GM11168 (cell line): ENCODE measurements around the gene COCH.
"Not testable (repeated sequence)": the region's sequence is repeated elsewhere in the genome, so short reads cannot be mapped to it uniquely, and the experiment has no call there.

Experiments used
- in situ Hi-C: fragments of 300-500 bp; cut with MboI; formaldehyde crosslinking; loops from one replicate; pipeline ENCODE4 v1.12.0; 2022; ENCODE audit warnings: low sequenced_read_pairs; ENCODE audit not compliant: unreplicated experiment

The COCH gene

DNA sequence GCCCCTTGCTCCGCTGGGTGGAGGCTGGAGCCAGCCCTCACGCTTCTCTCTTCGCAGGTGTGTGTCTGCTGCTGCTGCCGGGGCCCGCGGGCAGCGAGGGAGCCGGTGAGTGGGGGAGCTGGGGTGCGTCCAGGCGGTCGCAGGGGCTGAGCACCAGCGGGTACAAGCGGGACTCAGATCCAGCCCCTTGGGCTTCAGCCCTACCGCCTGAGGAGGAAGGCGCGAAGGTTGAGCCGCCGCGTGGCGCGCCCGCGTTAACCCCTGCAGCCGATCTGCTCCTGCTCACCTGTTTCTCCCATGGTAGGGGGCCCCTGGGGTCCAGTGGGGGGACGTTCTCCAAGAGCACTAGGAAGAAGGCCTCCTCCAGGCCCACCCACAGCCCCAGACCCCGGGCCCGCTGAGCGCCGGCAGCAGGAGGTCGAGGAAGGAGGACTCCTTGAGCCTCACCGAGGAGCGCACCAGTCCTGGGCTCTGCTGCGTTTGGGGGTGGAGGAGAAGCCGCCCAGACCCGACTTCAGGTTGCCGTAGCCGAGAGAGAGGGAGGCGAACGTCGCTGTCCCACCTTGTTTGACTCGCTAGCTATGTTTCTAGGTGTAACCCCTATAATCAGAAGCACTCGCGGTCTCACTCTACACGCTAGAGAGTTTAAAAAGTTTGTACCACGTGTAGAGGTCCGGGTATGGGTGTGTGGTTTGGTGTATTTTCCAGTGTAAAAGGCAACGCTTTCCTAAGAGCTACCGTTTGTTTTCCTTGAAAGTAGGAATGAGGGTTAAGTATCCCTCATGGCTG lies 834 bp downstream of the COCH start:
- in situ Hi-C loops, result no loop called here

DNA sequence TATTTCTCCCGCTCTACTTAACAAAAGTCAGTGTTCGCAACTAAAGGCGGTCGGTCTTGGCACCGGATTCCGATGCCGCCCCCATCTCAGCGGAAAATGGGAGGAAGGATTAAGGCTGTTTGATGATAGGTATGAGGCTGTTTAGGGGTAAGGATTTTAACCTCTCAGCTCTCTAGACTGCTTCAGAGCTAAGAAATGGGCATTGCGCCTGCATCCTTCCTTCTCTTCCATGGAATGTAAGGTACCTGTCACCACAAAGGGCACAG lies 1.4 kb downstream of the COCH start:
- in situ Hi-C loops, result no loop called here

DNA sequence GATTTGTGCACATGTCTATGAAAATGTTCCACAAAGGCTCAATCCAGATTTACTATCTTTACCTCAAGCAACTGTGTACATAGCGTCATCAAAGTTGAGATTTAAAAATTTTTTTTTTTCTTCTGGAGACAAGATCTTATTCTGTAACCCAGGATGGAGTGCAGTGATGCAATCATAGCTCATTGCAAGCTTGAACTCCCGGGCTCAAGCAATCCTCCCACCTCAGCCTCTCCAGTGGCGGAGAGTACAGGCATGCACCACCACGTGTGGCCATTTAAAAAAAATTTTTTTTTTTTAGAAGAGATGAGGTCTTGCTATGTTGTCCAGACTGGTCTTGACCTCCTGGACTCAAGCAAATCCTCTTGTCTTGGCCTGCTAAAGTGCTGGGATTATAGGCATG lies 2.3 kb downstream of the COCH start:
- in situ Hi-C loops, result no loop called here

DNA sequence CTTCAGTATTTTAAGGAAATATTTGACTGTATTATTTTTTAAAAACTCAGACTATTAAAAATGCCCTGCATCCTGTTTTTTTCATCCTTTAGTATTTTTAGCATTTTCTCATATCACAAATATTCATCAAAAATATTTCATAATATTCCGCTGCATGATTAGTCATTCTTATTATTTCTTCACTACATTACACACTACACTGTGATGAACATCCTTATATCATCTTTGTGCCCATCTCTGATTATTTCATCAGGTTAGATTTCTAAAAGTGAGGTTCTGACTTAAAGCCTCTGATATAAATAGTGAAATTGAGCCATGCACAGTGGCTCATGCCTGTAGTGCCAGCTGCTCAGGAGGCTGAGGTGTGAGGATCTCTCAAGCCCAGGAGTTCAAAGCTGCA lies 8.1 kb downstream of the COCH start:
- in situ Hi-C loops, result no loop called here

DNA sequence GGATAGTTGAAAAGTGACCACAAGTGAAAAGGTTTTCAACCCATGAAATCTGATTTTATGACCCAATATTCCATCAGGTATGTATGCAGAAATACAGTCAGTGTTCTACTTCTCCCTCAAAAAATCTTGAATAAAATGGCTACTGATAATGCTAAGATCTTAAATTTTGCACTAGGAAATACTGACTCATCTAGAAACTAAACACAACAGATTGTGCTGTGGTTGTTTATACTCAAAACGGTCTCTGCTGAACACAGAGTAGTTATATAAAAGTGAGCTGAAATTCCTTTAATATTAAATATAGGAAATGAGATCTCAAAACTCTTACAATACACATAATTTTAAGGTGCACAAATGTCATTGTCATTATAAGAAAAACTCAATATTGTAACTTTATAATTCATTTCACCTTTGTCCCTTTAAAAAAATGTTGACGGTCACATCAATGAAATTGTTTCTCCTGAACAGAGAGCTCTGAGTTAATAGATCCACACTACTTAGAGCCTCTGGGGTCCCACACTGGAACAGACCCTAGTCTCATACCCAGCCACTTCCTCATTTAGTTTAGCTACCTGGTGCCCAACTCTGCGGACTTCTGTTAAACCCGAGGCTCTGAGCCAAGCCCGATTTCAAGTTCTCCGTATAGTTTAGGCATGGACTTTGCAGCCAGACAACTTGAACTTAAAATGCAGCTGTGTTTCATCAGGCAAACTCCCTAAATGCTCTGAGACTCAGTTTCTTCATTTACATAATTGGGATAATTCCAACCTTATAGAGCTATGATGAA lies 9.3 kb downstream of the COCH start:
- in situ Hi-C loops, result no loop called here

DNA sequence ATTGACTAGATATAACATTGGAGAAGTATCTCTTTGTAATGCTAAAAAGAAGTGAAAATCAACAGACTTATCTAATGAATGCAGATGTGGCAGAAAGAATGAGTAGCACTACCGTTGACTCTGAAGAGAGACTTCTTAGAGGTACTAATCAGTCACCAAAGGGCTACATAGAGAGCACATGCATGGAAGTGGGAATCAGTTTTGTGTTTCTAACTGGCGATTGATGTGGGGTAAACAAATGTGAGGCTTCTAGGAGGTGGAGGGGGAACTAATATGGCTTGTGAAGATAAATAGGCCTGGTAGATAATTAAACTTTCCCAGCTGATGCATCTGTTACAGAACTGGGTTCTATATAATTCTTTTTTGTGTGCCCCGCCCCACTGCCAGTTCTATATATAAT lies 10.5 kb downstream of the COCH start:
- in situ Hi-C loops, result no loop called here

DNA sequence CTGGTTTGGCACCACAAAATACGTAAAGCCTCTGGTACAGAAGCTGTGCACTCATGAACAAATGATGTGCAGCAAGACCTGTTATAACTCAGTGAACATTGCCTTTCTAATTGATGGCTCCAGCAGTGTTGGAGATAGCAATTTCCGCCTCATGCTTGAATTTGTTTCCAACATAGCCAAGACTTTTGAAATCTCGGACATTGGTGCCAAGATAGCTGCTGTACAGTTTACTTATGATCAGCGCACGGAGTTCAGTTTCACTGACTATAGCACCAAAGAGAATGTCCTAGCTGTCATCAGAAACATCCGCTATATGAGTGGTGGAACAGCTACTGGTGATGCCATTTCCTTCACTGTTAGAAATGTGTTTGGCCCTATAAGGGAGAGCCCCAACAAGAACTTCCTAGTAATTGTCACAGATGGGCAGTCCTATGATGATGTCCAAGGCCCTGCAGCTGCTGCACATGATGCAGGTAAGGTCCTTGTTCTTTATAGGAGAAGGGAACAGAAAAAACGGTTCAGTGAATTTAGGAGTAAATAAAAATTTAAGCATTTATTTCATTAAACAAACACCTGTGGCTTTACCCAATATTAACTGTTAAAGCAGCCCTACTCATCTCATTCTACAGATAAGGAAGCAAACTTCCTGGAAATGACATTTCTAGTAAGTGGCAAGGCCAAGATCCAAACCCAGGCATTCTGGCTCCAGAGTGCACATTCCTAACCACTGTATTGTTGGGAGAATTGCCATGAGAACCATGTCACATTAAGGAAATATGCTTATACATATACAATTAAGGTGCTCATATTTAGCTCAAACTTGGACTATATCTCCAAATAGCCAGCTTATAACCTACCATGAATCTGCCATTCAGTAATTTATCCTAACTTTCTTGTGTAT lies 11.7 kb downstream of the COCH start:
- in situ Hi-C loops, result no loop called here

DNA sequence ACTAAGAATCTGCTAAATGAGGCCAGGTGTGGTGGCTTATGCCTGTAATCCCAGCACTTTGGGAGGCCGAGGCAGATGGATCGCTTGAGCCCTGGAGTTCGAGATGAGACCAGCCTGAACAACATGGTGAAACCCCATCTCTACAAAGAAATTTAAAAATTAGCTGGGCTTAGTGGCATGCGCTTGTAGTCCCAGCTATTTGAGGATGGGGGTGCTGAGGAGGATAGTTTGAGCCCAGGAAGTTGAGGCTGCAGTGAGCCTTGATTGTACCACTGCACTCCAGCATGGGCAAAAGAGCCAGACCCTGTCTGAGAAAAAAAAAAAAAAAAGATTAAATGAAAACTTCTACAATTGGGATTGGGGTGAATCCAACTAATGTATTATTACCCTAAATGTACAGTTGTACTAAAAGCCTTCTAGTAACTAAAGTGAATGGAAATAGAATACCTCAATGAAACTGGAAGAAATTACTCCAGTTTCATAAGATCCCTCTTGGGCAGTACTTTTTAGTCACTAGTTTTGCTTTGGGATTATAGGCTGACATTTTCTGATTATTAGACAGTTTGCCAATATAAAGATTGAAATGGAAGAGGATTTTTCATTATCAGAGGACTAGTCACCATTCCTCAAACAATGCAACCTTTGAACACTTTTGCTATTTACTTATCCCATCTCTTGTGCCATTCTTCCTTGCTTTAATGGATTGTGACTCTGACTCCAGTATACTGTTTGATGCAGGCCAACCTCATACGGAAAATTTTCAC lies 14.3 kb downstream of the COCH start:
- in situ Hi-C loops, result no loop called here

DNA sequence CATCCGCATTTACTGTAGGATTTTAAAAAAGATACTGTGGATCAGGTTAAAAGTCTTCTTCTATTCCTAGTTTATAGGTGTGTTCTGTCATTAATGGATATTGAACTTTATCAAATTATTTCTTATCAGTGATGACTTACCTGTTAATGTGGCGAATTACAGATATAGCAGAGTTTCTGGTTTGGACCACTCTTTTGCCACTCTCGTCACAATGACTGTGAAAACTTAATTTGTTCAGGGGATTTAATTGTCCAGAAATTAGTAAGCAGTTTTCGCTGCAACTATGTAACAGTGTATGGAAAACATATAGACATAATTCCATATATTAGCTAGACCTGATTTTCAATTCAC lies 14.9 kb downstream of the COCH start:
- in situ Hi-C loops, result no loop called here

DNA sequence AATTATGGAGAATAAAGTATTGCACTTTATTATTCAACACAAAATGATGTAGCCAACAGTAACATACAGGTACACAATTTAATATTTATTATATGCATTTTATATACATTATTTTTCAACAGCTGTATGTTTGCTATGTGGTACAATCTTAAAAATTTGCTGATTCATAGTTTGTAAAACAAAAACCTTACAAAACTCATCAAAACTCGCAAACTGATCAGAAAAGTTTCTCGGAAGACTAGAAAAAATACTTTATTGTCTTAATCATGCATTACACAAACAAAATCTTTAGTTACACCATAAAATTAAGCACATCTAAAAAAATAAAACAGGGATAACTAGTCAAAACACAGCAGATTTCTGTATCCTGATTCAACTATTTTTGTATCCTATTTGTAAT lies 19.5 kb downstream of the COCH start:
- in situ Hi-C loops, result no loop called here

DNA sequence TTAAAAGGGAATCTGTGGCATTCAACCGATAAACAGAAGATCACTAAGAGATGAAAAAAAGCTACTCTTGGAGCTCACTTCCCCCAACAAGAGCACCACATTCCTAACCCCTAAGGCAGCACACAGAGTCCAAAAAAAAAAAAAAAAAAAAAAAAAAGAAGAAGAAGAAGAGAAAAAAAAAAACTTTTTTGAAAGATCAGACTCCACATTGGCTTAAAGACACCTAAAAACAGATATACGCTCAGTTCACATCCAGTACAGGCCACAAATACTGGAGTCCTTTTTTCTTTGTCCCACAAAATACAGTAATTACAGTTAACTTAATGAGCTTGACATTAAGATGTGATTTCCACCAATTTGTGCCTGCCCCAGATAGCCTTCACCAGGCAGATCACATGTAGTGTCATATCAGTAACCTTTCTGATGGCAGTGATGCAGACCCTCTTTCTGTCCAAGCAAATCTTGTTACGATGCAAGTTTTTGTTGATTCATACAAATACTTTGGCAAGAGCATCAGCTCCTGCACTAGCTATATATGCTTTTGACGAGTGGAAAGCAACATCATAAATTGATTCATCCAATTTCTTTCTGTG lies 20.7 kb downstream of the COCH start:
- in situ Hi-C loops, result no loop called here

DNA sequence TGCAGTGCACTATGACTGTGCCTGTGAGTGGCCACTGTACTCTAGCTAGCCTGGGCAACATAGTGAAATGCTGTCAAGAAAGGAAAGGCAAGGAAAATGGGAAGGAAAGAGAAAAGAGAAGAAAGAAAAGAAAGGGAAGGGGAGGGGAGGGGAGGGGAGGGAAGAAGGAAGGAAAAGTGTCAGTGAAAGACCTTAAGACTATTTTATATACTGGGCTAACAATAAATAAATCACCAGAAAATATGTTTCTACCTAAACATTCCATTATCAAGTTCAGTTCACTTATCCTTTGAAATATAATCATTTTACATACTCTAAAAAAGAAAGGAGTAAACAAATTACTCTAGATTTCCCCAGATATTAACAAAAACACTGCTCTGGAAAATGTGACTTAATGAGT lies 22.1 kb downstream of the COCH start:
- in situ Hi-C loops, result no loop called here

DNA sequence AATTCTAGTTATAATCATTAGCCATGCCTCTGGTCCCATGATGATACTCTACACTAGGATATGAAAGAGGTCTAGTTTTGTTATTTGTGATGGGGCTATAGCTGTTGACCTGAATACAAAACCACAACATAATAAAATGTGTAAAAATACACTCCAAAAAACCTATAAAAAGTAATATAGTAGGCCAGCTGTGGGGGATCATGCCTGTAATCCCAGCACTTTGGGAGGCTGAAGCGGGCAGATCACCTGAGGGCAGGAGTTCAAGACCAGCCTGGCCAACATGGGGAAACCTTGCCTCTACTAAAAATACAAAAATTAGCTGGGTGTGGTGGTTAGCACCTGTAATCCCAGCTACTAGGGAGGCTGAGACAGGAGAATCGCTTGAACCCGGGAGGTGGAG lies 22.8 kb downstream of the COCH start:
- in situ Hi-C loops, result not testable (repeated sequence)

DNA sequence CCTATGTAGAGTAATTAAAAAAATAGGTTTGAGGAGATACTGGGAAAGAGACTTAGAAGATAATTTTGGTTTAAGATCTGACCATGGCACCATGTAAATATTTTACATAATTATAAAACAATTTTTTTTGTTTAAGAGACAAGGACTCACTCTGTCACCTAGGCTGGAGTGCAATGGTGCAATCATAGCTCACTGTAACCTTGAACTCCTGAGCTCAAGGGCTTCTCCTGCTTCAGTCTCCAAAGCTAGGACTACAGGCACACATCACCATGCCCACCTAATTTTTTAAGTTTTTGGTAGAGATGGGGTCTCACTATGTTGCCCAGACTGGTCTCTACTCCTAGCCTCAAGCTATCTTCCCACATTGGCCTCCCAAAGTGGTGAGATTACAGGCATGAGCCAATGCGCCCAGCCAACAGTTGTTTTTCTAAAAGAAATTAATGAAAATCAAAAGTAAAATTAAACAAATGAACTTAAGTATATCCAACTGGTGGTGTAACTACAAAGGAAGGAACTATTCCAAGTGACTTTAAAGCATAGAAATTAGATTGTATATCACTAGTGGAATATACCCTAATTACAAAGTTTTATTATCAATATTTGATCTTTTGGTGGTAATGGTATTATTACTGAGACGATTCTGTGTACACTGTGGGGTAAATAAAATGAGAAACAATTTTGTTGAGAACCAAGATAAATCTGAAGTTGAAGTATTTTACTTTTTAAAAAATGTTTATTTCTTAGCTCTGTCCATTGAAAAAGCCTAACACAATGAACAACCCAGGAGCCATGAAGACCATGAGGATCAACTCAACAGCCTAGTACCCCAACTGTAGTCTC lies 29.1 kb downstream of the COCH start:
- in situ Hi-C loops, result loop anchor here (10.0 kb wide), 1 partner anchor 249 kb away; no protein-coding TSS in a partner anchor

DNA sequence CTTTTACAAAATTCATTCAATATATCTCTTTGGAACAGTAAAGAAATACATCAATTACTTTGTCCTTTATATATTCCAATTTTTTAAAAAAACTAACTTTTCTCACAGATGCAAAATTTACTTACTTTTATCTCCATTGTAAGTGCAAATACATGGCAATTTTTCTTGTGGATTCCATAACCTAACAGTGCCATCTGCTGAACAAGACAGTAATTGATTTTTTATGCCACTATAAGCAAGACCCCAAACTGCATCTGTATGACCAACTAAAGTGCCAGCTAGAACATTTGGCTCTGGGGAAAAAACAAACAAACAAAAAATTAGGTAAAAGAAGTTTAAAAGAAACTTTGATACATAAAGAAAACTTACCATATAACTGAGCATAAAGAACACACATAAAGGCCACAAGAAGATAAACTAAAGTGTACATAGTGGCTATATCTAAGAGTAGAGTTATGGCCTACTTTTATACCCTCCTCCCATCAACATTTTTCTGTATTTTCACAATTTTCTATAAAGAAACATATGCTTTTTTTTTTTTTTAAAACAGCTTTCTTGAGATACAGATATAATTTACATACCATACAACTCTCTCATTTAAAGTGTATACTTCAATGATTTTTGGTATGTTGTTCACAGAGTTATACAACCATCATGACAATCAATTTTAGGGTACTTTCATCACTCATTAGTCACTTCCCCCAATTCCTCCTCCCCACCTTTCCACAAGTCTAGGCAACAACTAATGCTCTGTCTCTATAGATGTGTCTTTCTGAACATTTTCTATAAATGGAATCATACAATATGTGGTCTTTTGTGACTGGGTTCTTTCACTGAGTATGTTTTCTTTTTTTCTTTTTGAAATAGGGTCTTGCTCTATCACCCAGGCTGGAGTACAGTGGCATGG lies 32.6 kb downstream of the COCH start:
- in situ Hi-C loops, result loop anchor here (10.0 kb wide), 1 partner anchor 252 kb away; no protein-coding TSS in a partner anchor

DNA sequence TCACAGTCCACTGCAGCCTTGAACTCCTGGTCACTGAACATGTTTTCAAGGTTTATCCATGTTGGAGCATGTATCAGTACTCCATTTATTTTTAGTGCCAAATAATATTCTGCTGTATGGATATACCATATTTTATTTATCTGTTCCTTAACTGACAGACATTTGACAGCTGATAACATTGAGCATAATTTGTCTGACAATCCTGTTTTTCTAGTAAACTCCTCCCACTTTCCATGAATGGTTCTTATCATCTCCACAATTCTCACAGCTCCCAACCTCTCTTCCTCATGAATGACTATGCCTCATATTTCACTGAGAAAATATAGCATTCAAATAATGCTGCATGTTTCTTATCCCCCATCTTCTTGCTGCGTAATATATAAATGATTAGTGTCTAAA lies 33.3 kb downstream of the COCH start:
- in situ Hi-C loops, result loop anchor here (10.0 kb wide), 1 partner anchor 253 kb away; no protein-coding TSS in a partner anchor

DNA sequence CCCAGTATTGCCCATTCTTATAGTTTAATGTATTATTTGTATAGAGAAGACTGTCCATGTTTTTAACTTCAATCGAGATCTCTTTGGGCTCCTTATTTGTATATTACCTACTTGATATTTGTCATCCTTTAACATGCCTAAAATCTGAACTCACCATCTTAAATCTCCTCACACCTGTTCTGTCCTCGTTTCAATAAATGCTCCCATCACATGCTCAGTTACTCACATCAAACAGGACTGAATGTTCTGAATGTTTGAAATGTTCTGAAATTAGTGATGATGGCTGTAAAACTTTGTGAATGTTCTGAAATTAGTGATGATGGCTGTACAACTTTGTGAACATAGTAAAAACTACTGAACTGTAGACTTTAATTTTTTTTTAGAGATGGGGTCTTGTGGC lies 34.5 kb downstream of the COCH start:
- in situ Hi-C loops, result loop anchor here (10.0 kb wide), 1 partner anchor 254 kb away; no protein-coding TSS in a partner anchor

DNA sequence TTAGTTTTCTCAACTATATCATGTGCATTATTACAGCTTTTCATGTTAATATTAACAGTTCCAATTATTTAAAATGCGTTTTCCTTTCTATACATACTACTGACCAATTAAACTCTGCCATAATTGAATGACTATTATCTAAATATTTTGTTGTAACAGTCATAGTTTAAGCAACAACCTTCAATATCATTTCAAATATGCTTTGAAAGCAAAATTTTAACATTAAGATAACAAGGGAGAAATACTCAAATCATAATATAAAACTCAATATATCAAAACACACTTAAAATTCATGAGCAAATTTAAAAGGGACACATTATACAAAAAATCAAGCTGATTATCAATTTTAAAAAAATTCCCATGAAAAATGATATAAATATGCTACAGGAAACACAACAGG lies 40.5 kb downstream of the COCH start:
- in situ Hi-C loops, result no loop called here
